HG02623 (cell line): ENCODE results near the gene OGFOD3.
"Not testable (repeated sequence)": the region's sequence is repeated elsewhere in the genome, so short reads cannot be mapped to it uniquely, and the experiment has no call there.

Experiments
- ATAC-seq: cut with Tn5 transposase; IDR thresholded peaks from one replicate; pipeline ENCODE4 v1.9.1; 2021; ENCODE audit warnings: moderate library complexity; ENCODE audit not compliant: unreplicated experiment

Gene OGFOD3

DNA sequence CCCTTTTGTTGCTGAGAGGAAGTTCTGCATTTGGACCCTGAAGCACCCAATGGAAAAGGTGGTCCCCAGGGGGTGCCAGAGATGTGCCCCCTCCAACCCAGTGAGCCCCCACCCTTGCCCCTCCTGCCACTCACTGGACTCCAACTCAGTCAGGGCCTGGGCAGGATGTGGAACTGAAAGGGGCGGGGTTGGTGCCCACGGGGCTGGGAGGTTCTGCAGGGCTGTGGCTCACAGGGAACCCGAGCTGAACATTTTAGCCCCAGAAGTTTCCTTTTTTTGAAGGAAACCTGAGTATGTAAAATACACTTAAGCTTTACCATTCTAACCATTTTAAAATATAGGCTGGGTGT is 15.8 kb upstream of the OGFOD3 start:
- ATAC-seq: no peak

DNA sequence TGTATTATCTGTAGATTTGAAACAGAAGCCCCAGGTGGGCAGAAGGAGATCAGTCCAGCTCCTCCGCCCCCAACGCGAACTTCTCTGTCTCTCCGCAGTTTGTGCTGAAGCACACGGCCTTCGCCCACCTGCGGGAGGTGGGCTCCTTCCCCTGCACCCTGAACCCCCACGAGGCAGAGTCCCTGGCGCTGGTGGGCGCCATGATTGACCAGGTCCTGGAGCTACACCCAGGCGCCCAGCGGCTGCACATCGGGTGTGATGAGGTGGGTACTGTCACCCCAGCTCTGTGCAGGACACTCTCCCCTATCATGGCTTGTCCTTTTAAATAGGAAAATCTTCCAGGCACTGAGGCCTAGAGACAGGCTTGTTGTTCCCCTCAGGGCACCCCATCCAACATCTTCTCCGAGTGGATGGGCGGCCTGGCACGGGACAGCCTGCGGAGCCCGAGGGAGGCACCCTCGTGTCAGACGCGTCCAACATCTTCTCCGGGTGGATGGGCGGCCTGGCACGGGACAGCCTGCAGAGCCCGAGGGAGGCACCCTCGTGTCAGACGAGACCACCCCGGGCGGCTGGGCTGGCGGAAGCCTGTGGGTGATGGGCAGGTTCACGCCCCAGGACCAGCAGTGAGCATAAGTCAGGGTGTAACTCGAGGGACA is 15.3 kb upstream of the OGFOD3 start:
- ATAC-seq: no peak

DNA sequence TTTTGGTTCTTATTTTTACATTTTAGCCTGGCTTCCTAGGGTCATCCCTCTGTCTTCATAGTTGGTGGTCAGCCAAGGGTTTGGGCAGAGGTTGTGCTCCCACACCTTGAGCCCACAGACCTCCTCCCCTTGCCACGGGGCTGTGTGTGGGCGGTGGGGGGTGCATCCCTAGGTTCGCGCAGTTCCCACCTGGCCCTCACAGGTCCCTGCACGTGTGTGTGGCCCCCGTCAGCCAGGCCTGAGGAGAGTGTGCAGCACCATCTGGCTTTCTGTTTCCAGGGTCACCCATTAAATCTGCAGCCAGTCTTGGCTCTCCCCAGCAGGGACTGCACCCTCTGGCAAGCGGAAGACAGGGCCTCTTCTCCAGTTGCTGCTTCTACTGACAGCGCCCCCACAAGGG is 13.6 kb upstream of the OGFOD3 start:
- no peak for ATAC-seq

DNA sequence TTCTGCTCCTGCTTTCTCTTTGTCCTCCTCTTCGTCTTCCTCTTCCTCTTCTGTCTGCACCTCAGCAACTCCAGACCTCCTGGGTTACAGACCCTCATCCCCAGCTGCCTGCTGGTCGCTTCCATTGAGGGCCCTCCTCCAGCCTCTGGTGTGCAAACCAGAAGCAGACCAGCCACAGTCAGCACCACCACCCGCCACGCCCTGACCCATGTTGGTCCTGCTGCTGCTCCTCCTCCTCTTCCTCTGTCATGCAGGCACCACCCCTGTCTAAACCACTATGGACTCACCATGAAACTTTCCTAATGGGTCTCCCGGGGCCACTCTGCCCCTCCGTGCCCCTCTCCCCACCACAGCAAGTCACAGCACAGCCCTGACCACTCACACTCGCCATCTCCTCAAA is 11.4 kb upstream of the OGFOD3 start:
- no peak for ATAC-seq

DNA sequence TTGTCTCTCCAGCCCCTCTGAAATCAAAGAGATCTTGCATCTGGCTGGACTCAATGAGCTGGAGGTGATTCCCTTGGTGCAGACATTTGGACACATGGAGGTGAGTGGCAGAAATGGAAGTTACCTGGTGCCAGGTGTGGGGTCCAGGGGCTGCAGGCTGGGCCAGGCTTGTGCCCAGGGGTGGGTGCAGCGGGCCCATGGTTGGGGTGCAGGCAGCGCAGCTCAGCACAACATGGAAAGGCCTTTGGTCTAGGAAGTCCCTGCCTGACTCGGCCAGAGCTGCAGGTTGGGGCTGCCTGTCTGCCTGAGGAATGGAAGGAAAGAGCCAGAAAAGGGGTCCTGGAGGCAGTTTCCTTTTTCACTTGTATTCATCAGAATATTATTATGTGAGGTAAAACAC is 10.2 kb upstream of the OGFOD3 start:
- no peak for ATAC-seq

DNA sequence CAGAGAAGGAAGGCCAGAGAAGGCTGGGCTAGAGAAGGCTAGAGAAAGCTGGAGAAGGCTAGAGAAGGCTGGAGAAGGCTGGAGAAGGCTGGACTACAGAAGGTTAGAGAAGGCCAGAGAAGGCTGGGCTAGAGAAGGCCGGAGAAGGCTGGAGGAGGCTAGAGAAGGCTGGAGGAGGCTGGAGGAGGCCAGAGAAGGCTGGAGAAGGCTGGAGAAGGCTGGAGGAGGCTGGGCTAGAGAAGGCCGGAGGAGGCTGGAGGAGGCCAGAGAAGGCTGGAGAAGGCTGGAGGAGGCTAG is 6.4 kb upstream of the OGFOD3 start:
- ATAC-seq: no peak

DNA sequence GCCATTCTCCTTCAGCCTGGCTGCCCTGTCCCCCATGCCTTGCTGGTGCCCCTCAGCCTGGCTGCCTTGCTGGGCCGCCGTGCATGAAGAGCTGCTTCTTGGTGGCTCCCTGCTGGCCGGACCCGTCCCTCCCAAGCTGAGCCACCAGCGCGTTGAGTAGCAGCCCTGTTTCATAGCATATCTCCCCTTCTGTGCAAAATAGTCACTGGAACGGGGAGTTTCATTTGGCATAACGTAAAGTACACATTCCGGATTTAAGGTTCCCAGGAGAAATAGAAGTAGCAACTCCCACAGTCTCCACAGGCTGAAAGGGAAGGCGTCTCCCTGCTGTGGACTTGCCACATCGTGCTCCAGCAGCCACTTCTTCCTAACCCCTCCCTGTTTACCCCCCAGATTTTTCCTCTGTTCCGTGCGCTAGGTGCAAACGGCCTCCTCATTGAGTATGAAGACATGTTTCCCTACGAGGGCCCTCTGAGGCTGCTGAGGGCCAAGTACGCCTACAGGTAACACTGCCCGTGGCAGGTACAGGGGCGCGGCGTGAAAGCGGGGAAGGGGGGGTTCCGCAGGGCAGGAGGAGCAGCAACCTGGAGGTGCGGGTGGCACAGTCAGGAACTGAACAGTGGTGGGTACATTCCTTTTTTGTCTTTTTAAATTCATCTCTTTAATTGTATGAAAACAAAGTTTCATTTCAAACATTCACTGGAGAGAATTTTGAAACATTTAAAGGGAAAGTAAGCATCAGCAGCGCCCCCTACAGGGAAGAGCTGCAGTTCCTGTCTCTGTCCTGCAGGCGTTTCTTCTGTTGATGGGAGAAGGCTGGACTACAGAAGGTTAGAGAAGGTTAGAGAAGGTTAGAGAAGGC is 5.8 kb upstream of the OGFOD3 start:
- ATAC-seq: no peak

DNA sequence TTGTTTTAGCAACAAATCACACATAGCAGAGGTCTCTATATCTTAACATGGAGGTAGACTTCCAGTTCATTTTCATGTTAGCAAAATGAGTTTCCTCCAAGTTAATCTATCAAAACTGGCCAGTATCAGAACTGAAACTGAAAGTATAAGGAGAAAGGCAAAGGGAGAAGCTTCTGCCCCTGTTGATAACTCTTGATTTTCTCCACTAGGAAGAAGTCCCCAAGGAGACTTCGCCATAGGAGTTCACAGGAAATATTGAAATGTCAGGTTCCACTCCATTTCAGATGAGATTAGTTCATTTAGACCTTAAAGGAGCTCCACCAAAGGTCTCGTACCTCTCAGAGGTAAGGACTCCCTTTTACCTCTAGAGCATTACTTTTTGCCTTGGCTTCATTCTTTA is 1.2 kb upstream of the OGFOD3 start:
- no peak for ATAC-seq

DNA sequence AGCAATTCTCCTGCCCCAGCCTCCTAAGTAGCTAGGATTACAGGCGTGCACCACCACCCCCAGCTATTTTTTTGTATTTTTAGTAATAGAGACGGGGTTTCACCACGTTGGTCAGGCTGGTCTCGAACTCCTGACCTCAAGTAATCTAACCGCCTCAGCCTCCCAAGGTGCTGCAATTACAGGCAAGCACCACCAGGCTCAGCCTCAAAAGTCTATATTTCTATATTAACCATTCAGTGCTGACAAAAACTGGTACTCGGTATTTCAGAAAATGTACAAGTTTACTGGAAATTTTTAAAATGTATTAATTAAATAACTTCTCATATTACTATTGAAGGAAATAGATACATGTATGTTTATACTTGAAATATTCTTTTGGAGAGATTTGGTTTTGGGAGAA is 1.6 kb downstream of the OGFOD3 start:
- ATAC-seq: no peak

DNA sequence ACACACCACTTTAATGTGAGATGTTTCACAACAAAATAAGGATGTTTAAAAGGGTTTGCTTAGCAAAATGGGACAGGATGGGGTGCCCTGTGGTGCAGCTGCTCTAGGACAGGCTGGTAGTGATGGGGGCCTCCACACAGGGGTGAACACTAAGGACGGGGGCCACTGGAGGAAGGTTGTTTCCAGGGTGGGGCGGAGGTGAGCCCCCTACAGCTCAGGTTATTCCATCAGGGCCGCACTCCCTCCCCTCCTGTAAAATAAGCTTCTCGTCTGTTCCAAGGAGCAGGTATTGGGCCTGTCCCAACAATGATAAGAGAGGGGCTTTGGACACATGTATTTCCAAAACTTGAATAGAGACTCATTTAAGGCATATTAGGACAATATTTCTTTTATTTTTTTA is 2.1 kb downstream of the OGFOD3 start:
- no peak for ATAC-seq

DNA sequence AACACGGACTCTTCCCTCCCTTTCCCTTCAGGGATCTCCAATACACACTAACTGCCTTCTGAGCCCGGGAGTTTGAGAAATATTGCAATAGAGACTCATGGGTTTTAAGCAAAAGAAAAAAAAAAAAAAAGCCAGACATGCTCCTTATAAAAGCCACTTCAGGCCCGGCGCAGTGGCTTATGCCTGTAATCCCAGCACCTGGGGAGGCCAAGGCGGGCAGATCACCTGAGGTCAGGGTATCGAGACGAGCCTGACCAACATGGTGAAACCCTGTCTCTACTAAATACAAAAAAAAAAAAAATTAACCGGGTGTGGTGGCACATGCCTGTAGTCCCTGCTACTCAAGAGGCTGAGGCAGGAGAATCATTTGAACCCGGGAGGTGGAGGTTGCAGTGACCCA is 2.6 kb downstream of the OGFOD3 start:
- no peak for ATAC-seq

DNA sequence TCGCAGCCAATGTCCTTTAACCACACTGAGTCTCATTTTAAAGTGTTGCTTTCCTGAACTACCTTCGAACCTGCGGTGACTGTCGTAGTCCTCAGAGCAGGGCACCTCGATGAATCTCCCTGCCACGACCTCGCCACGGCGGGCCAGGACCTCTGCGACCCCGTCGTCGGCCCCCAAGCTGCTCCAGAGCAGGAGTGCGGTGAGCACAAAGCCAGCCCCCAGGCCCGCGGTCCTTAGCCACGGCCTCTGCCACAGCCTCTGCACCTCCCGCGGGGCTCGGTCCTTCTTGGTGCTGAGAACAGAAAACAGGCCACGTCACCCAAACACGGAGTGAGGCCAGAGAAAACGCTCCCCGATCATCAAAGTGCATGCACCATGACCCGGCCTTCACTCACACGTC is 3.0 kb downstream of the OGFOD3 start:
- ATAC-seq: no peak

DNA sequence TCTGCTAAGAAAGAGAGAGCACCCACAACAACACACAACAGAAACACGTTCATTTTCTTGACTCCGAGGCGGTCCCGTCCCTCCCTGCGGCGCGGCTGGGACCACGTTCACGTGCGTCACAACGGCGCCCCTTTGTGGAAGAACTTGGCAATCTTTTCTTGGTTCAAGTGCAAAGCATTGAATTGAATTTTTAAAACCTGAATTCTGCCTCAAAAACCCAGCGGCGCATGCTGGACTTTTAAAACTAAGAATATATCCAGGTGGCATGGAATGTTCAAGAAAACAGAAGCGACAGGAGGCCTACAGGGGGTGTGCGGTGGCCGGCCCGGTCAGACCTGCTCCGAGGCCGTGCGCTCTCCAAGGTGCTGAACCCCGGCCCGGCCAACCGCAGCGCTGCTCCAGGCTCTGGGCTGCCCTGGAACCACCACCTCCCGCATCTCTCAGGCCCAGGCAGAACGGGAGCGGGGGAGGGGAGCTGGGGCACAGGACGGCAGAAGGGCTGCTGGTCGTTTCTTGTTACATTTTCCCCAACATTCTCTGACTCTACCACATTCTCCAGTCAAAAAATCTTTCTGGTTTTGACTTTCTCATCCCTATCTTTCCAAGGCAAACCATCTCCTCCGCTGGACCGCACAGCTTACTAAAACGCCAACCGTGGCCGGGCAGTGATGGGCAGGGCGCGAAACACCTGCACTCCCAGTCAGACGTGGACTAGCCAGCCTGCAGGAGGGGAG is 3.7 kb downstream of the OGFOD3 start:
- no peak for ATAC-seq

DNA sequence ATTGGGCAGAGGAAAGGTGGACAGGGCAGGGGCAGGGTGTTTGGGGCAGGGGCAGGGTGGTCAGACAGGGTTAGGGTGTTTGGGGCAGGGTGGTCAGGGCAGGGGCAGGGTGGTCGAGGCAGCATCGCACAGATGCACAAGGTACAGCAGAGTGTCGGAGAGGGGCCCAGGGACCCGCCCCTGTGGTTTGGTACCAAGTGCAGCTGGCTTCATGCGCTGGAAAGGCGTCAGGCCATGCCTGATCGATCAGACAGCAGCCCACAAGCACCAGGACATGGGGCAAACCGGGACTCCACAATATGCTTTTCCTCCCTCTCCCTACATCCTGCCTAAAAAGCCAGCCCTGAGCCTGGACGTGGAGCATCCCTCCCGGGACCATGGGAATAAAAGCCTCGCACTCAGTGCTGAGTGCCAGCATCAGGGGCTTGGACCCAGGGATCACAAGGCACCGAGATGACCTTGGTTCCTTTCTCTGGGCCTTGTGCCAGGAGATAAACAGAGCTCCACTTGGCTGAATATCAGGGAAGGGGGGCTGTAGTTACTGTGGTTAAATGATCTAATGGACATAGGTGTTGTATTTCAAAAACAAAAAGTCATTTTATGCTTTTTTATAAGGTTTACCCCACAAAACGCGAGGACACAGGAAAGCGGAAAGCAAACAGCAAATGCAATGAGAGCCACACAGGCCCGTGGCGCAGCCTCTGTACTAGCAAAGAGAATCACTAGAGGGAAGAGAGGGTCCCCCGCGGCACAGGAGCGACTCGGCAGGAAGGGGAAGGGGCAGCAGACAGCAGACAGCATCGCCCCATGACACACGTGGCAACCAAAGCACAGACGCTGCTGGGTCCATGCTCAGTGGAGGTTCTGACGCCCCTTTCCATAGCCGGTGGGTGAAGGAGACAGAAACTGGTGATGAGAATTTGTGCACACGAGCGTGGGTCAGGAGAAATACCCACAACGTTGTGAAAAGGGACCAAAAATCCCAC is 5.6 kb downstream of the OGFOD3 start:
- no peak for ATAC-seq

DNA sequence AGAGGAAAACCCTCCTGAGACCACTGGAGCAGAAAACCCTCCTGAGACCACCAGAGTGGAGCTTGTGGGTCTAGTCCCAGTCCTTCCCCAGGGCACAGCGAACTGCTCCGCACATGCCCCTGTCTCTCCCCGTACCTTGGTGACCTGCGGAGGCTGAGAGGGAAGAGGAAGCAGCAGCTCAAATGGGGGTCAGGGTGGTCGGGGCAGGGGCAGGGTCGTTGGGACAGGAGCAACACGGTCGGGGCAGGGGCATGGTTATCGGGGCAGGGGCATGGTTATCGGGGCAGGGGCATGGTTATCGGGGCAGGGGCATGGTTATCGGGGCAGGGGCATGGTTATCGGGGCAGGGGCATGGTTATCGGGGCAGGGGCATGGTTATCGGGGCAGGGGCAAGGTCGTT is 6.3 kb downstream of the OGFOD3 start:
- ATAC-seq: not testable (repeated sequence)

DNA sequence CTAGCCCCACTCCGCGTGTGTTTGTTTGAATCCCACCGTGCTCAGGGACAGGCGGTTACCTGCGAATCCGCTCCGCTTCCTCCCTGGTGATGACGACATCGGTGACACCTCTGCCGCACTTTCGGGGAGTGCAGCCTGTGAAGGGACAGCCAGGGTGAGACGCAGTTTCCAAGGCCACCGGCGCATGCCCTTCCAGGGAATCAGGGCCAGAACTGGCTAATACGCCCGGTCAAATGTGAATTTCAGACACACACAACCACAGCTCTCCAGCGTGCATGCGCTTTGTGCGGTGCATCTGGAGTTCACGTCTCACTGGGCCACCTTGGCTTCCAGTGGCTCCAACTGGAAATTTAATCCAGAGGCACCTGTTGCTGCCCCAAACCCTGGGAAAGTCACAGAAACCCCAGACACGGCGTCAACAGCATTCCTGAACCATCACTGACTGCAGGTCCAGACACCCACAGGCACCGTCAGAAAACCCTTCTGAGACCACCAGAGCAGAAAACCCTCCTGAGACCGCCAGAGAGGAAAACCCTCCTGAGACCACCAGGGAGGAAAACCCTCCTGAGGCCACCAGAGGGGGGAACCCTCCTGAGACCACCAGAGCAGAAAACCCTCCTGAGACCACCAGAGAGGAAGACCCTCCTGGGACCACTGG is 6.9 kb downstream of the OGFOD3 start:
- ATAC-seq: no peak

DNA sequence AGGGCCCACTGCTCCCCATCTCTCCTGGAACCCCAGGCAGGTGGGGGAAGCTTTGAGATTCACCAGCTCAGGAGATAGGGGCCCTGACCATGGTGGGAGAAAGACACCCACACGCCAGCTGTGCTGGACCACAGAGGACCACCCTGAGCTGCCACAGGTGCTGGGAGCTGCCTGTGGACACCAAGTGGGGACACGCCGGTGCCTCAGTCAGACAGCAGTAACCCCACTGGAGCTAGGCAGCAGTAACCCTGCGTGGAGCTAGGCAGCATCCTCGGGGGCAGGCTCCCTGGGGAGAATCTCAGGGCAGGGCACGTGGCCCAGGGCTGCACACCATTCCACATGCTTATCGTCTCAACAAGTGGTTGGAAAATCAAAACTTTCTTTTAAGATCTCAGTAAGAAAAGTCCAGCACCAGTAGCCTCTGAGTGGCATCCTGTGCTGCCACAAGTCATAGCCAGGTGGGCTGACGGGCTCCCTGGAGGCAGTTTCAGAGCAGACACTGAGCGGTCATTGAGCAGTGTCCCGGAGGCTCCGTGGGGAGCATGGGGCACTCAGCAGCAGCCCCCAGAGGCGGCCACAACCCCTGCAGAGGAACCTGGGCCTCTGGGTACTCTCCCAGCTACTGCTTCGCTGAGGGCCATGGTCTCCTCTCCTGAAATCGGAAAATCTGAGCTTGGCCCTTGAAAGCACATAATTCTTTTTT is 8.2 kb downstream of the OGFOD3 start:
- ATAC-seq: no peak

DNA sequence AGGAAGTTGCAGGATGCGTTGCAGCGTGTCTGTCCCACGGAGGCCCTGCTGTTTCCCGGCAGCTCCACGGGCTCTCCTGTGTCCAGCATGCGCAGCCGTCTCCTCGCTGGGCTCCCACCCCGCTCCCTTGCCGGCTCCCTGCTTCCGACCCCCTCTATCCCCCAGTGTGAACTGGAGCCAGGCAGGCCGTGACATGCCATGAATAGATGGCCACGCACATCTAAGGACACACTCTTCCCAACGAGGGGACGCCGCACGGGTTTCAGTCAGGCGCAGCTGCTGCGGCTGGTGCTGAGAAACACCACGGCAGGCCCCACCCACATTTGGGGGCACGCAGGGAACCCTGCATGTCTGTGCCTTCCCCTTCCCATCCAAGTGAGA is 9.5 kb downstream of the OGFOD3 start:
- ATAC-seq: no peak

DNA sequence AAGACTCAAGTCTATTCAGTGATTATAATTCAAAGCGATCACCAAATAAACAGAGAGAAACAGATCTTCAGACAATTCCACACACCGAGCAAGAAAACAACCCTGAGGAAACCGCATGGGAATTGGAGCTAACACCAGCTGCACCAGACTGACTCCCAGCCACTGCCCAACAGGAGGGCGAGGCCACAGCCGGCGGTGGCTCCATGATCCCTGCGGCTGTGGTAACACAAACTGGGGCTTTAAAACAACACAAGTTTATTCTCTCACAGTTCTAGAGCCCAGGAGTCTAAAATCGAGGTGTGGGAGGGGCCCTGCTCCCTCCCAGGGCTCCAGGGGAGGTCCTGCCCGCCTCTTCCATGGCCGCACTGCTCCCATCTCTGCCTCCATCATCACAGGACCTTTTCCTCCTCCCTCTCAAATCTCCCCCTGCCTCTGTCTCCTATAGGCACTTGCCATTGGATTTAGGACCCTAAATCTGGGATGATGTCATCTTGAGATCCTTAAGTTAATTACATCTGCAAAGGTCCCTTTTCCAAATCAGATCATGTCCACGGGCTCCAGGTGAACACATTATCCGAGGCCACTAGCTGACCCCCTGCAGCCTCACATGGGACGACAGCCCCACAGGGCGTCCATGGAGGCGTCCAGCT is 10.0 kb downstream of the OGFOD3 start:
- no peak for ATAC-seq

DNA sequence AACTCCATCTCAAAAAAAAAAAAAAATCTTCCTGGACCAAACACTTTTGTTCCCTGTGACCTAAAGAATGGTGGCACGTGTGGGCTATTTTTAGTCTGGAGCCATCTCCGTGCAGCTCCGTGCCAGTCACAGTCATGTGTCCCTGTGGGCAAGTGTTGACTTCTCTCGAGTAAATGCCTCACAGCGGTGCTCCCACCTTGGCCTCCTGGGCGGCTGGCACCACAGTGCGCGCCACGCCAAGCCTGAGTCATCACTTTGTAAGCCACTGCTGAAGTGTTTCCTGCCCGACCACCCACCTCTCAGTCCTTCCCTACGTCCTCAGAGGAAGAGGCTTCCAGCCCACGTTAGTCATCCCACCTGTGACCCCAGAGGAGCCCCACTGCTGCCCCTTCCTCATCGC is 11.1 kb downstream of the OGFOD3 start:
- no peak for ATAC-seq
